Measurements from ENCODE around the gene SLC4A1.

GRCh38 chr17:44251062-44251461 lies 16.9 kb downstream of the SLC4A1 start:
- TF ChIP-seq CTCF (IDR thresholded peaks at IDR 0.05): no peak
- TF ChIP-seq POLR2A (IDR thresholded peaks at IDR 0.05): no peak

Data from right lobe of liver (tissue), 4 donors.